HUDEP-2 (cell line): ENCODE results near the gene ABCA13.
"Not testable (repeated sequence)": the region's sequence is repeated elsewhere in the genome, so short reads cannot be mapped to it uniquely, and the experiment has no call there.

Experiments
- DNase-seq, 76 experiments: peaks; one replicate each; lab custom pipeline; 2025; ENCODE audit not compliant: unreplicated experiment in 76 of 76; lab: John Stamatoyannopoulos, UW

Gene ABCA13, protein sequence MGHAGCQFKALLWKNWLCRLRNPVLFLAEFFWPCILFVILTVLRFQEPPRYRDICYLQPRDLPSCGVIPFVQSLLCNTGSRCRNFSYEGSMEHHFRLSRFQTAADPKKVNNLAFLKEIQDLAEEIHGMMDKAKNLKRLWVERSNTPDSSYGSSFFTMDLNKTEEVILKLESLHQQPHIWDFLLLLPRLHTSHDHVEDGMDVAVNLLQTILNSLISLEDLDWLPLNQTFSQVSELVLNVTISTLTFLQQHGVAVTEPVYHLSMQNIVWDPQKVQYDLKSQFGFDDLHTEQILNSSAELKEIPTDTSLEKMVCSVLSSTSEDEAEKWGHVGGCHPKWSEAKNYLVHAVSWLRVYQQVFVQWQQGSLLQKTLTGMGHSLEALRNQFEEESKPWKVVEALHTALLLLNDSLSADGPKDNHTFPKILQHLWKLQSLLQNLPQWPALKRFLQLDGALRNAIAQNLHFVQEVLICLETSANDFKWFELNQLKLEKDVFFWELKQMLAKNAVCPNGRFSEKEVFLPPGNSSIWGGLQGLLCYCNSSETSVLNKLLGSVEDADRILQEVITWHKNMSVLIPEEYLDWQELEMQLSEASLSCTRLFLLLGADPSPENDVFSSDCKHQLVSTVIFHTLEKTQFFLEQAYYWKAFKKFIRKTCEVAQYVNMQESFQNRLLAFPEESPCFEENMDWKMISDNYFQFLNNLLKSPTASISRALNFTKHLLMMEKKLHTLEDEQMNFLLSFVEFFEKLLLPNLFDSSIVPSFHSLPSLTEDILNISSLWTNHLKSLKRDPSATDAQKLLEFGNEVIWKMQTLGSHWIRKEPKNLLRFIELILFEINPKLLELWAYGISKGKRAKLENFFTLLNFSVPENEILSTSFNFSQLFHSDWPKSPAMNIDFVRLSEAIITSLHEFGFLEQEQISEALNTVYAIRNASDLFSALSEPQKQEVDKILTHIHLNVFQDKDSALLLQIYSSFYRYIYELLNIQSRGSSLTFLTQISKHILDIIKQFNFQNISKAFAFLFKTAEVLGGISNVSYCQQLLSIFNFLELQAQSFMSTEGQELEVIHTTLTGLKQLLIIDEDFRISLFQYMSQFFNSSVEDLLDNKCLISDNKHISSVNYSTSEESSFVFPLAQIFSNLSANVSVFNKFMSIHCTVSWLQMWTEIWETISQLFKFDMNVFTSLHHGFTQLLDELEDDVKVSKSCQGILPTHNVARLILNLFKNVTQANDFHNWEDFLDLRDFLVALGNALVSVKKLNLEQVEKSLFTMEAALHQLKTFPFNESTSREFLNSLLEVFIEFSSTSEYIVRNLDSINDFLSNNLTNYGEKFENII (N-terminal part only)

DNA sequence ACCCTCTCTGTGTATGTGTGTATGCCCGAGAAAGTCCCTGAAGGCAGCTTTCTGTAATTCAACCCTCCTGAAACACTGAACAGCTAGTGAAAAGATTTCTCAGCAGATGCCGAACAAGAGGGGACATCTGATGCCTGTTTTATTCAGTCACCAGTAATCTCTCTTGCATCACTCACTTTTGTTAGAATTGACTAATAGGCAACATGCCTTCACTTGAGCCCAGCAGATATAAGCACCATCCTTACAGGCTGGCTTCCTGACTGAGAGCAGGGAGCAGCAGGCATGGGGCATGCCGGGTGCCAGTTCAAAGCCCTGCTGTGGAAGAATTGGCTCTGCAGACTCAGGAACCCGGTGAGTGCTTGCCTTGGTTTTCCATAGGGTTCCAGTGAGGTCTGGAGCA lies at the start of gene ABCA13:
Gene ABCA13, plus strand, starts transcription at position 257 of the 400 bp plus-strand sequence. Its CDS starts 26 bp downstream, at position 283.
- DNase-seq = no peak

DNA sequence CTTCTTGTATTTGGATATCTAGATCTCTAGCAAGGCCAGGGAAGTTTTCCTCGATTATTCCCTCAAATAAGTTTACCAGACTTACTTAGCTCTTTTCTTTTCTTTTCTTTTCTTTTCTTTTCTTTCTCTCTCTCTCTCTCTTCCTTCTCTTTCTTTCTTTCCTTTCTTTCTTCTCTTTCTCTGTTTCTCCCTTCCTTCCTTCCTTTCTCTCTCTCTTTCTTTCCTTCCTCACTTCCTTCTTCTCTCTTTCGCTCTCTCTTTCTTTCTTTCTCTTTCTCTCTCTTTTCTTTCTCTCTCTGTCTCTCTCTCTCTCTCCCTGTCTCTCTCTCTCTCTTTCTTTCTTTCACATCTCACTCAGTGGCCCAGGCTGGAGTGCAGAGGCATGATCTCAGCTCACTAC lies 45.2 kb upstream of the ABCA13 start:
- DNase-seq = no peak

DNA sequence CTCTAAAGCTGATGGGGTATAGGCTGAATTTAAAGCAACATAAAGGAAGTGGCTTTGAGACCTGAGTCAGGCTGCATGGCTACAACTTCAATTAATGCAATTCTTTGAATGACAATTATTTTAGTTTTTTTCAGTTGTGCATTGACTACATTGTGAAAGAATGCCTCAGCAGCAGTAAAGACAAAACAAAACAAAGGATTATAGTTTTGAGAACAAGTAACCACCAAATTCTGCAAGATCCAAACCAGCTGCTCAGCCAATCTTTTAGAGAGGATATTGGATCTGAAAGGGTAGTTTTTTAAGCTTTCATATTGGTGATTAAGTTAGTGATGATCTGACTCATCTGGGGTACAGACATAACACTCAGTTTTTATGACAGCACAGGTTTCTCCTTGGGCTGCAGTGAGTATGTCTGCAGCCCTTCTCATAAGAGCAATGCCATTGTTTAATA lies 40.6 kb upstream of the ABCA13 start:
- no peak for DNase-seq

DNA sequence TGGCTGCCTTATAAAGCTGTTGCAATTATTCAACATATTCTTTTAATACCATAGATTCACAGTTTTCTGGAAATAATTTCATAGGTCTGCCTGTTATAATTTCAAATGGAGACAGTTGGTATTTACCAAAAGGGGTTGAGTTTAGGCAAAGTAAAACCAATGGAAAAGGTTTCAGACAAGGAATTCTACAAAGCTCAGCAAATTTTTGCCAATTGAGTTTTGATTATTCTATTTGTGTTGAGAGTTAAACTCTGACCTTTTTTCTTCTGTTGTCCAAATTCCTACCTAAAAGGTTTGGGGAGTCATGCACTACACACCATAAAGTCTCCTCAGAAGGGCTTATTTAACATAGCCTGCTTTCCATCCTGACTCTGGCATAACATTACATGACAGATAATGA lies 38.5 kb upstream of the ABCA13 start:
- no peak for DNase-seq

DNA sequence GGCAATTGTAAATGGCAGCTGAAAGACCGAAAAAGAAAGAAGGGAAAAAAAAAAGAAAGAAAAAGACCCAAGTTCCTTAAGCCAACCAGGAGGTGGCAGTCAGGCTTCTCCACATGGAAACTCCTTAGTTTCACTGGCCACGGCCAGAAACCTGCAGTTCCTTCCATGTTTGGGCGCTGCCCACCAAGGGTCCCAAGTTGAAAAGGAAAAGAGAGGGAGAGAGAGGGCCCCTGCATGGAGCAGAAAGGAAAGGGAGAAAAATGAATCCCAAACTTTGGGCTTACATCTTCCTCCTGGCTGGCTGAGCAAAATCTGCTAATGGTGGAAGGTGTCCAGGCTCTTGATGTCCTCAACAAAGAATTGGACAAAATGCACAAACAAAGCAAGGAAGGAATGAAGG lies 31.8 kb upstream of the ABCA13 start:
- DNase-seq = no peak

DNA sequence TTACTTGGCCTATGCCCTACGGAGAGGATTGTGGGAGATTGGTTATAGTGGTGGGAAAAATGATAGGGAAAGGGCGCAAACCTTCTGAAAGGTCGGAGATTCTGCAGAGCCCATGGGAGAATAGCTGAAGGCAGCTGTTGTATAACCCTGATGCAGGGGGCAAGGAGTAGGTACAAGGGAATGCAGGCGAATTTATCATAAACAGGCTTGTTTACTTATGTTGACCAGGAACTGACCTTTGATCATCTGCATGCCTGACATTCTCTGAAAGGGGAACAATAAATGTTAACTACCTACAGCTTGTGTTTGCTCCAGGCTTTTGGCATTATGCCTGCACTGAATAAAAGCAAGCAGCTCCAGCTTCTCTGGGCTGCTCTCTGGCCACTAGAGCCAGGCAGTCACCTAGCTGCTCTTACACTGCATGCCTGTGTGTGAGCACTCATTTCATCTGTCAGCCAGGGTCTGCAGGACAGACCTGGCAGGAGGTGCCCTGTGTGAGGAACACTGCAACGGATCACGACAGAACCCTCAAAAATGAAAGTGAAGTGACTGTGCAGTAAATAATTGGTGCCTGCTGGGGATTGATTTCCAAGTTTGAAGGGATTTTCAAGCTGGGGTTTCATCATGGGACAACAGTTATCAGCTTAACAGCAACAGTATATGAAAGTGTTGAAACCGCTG lies 31.1 kb upstream of the ABCA13 start:
- DNase-seq = no peak

DNA sequence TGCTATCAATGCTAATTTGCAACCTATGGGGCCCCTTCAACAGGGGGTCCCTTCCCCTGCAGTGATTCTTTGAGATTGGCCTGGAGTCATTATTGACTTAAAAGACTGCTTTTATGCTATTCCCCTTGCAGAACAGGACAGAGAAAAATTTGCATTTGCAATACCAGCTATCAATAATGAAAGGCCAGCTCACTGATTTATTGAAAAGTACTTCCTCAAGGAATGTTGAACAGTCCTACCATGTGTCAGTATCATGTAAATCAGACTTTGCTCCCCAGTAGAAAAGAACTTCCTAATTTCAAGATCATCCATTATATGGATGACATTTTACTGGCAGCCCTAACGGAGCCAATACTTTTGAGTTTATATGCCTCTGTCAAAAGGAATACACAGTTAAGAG lies 29.7 kb upstream of the ABCA13 start:
- no peak for DNase-seq

DNA sequence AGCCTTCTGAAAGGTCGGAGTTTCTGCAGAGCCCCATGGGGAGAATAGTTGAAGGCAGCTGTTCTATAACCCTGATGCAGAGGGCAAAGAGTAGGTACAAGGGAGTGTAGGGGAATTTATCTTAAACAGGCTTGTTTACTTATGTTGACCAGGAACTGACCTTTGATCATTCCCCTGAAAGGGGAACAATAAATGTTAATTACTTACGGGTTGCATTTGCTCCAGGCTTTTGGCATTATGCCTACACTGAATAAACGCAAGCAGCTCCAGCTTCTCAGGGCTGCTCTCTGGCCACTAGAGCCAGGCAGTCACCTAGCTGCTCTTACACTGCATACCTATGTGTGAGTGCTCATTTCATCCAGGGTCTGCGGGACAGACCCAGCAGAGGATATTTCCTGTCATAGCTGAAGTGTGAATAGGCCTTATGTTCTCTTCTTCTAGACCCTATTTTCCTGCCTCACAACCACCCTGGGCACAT lies 26.9 kb upstream of the ABCA13 start:
- no peak for DNase-seq

DNA sequence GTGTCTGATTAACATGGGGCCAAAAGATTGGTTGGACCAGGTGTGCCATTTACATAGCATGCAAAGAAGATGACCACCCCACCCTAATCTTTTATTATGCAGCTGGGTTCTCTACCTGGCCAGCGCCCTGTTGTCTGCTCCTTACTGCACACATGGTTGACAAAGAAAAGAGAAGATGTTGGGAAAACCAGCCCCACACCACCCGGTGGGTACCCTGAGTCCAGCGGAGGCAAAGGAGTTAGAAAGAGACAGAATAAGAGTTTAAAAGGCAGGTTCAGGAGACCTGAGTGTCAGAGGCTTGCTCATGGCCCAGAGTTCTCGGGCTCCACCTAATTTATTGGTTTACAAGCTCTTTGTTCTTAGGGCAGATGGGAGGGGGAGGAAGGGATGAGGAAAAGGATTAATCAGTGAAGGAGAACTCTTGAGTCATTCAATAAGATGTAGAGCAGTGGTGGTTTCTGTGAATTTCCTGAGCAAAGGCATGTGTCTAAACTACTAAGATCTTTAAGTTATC lies 24.1 kb upstream of the ABCA13 start:
- no peak for DNase-seq

DNA sequence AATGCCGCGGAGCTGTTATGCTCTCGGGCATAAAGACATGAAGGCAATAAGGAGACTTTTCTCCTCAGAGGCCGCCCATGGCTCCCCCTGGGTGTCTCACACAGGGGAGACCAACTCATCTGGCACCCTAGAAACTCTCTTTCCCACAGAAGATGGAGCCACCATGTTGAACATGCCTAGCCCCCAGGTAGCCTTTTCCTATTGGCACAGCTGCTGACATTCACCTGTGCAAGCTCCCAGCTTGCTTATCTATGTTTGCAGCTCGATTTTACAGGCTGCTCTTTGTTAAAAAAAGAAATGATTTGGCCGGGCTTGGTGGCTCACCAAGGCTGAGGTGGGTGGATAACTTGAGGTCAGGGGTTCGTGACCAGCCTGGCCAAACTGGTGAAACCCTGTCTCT lies 23.6 kb upstream of the ABCA13 start:
- not testable (repeated sequence) for DNase-seq

DNA sequence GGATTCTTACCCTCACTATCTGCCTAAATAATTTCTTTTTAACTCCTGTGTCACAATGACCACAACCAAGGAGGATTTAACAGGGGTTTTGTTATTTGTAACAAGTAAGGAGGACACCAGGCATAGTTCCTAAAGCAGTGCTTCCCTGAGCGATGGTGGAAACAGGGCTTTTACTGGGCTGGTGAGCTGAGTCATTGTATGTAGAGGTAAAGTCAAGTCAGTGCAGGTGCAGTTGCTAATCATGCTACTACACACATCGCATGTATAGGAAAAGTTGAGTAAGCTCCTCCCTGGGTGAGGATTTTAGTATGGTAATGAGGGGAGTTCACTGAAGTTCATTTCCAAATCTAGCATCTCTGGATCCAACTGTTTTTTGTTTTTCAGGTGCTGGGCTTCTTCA lies 22.9 kb upstream of the ABCA13 start:
- no peak for DNase-seq

DNA sequence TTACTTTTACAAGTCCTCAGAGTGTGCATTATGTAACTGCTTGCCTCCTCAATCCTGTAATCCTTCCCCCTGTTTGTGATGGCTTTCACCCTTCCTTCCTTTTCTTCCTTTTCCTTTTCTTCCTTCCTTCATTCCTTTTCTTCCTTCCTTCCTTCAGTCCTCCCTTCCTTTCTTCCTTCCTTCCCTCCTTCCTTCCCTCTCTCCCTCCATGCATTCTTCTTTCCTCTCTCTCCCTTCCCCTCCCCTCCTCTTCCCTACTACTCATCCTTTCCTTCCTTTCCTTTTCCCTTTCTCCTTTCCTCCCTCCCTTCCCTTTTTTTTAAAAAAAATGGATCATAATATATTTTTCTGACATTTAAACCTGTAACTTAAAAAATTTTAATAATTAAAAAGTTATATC lies 22.2 kb upstream of the ABCA13 start:
- DNase-seq = no peak

DNA sequence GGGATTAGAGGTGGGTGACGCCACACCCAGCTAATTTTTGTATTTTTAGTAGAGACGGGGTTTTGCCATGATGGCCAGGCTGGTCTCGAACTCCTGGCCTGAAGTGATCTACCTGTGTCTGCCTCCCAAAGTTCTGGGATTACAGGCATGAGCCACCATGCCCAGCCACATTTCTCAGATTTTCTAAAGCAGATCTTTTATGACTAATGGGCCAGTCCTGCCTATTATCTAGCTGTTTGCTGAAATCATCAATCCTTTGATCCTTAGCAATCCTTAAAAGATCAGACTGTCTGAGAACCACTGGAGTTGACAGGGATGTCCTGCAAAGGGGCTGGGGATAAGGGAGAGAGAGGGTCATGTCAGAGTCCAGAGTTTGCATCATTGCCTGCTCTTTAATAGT lies 21.2 kb upstream of the ABCA13 start:
- no peak for DNase-seq

DNA sequence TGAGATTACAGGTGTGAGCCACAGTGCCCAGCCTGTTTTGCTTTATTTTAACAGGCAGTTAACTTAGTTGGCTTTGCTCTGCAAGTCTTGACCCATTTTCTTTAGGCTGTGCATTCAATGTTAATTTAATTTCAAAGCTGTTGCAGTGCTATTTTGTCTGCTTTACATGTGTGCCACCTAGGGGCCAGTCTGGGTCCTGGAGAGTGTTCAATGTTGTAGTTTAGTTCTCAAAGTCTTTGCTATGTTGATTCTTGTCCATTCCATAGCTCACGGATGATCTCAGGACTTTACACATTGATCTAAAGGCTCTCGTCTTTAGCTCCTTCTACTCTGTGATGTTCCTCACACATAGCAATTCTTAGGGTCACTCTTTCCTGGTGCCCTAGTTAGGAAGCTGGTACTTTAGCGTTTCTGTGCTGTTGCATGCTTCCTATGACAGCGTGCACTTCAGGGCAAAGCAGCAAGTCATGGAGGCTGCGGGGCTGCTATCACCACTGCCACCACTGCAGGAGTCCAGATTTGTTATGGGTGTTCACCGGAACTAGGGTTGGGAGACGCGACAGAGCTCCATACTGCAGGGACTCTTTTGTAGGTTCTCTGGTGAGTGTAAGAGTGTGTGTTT lies 16.4 kb upstream of the ABCA13 start:
- DNase-seq = peak in 7 of 76 experiments; percentile 2 to 18 (median 5)

DNA sequence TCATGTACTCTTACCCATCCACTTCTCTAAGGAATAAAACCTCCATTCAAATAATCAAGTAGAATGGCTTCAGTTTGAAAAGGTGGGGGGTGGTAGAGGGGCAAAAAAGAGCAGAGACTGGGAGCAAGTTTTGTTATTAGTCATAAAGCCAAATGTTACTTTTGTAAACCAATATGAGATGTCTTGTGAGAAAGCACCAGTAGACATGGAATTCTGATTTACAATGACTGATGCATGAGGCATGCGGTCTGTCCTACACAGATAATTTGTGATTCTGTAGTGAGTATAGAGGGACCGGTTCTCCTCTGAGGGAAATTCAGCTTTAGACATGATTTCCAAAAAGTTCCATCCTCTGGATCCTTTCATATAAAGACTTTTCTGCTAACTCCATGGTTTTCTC lies 12.9 kb upstream of the ABCA13 start:
- no peak for DNase-seq

DNA sequence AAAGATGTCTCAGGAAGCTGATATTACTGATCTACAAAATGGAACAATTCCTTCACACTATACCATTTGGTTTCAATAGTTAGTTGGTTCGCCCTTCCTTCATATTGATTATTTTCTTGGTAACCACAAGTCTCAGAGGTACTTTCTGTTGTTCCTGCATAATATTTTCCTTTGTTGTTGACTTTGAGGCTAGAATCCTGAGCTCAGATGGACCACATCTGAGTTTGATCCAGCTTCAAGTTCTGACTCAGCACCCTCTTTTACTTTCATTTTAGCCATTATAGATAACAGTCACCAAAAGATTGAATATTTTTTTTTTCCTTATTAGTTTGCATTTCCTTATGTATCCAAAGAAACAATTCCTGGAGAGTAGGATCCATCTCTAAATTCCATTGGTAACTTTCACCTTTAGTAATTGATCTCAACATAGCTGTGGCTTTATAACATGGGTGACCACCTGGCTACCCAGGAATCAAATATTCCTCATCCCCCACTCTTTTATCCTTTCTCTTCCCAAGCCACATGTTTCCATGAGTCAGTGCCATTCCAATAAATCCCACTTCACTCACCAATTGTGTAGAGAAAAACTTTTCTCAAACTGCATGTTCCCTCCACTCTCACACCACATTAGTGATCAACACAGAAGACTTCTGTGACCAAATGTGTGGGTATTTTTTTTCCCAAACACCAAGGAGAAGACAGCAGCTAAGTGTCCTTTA lies 9.7 kb upstream of the ABCA13 start:
- DNase-seq = no peak

DNA sequence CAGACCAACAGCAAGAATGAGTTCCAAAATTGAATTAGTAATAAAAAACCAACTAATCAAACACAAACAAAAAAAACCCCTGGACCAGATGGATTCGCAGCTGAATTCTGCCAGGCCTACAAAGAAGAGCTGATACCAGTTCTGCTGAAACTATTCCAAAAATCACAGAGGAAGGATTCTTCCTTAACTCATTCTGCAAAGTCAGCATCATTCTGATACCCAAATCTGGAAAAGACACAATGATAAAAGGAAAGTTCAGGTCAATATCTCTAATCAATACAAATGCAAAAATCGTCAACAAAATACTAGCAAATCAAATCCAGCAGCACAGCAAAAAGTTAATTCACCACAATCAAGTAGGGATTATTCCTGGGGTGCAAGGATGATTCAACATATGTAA lies 6.1 kb upstream of the ABCA13 start:
- no peak for DNase-seq

DNA sequence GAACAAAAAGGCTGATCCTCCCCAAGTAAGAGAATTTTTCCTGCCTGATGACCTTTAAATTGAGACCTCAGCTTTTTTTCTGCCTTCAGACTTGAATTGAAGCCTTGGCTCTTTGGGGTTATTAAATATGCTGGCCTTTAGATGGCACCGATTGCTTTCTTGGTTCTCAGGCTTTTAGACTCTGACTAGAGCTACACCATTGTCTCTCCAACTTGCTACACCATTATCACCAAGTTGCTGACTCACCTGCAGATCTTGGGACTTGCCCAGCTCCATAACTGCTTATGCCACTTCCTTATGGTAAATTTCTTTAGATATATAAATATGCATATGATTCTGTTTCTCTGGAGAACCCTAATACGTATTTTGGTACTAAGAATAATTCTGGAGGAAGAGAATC lies 3.1 kb upstream of the ABCA13 start:
- no peak for DNase-seq

DNA sequence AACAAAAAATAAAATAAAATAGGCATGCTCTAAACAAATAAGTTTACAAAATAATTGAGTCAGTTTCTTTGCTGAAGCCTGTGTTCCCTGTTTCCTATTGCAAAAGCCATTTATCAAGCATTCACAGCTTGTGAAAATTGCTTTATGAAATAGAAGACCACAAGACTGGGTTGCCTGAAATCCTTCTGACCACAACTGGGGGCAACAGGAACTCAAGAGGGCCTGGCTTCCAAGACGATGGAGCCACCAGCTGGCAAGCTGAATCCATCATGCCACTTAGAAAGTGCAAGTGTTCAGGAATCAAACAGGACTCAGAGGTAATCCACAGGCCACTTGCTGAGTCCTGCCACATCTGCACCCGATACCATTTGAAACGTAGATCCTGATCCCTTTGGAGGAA lies 752 bp upstream of the ABCA13 start:
- DNase-seq = no peak
